H1 (cell line): ENCODE data around the gene MBD5. TPM values are rescaled to one million over a fixed set of nuclear protein-coding genes. Genes with fewer than 3 reads are reported as not detected.

Source experiments
- CTCF ChIA-PET: fragments of 300-600 bp; sonication (Branson Sonifier 250); formaldehyde crosslinking; loops from one replicate; lab custom pipeline; 2021; ENCODE audit not compliant: partially characterized antibody; lab: Charles Lee
- POLR2A ChIA-PET: fragments of 300-600 bp; sonication (Branson Sonifier 250); formaldehyde crosslinking; loops from one replicate; lab custom pipeline; 2021; ENCODE audit warnings: inconsistent platforms; ENCODE audit not compliant: partially characterized antibody; lab: Charles Lee
- DNase-seq, 2 experiments: peaks; one replicate each; pipeline versions ENCODE4 v3.0.0 to v3.0.0-alpha.2; 2010 to 2022; ENCODE audit warnings: low spot score in 2 of 2, low read depth in 1 of 2, mixed read lengths in 1 of 2
- FAIRE-seq: peaks from 2 replicates; lab custom pipeline; 2011; peaks lifted over from hg19 to GRCh38; lab: Jason Lieb, UNC
- H2AFZ ChIP-seq: 2 replicates; pipeline ENCODE4 v1.8.1; 2012; ENCODE audit warnings: low read length, inconsistent platforms
- H2AK5ac ChIP-seq: 2 replicates; pipeline ENCODE4 v1.6.1; 2013; ENCODE audit warnings: low read depth, low read length
- H2BK120ac ChIP-seq: replicated peaks from 2 replicates; pipeline ENCODE3; 2013; ENCODE audit warnings: low read depth, low read length, inconsistent platforms
- H2BK12ac ChIP-seq: 2 replicates; pipeline ENCODE4 v1.6.1; 2013; ENCODE audit warnings: low read depth, low read length
- H2BK15ac ChIP-seq: 2 replicates; pipeline ENCODE4 v1.6.1; 2013; ENCODE audit warnings: low read length
- H2BK20ac ChIP-seq: 2 replicates; pipeline ENCODE4 v1.6.1; 2013; ENCODE audit warnings: low read length
- H2BK5ac ChIP-seq: 2 replicates; pipeline ENCODE4 v1.6.1; 2013; ENCODE audit warnings: low read depth, low read length
- H3K14ac ChIP-seq: 2 replicates; pipeline ENCODE4 v1.6.1; 2013; ENCODE audit warnings: inconsistent platforms; ENCODE audit not compliant: insufficient read length
- H3K18ac ChIP-seq: 2 replicates; pipeline ENCODE4 v1.6.1; 2013; ENCODE audit warnings: low read length; ENCODE audit errors: extremely low read depth
- H3K23ac ChIP-seq: 2 replicates; pipeline ENCODE4 v1.6.1; 2013; ENCODE audit warnings: inconsistent platforms; ENCODE audit not compliant: insufficient read length
- H3K23me2 ChIP-seq: 2 replicates; pipeline ENCODE4 v1.6.1; 2013; ENCODE audit warnings: low read depth, low read length
- H3K27ac ChIP-seq: 2 replicates; pipeline ENCODE4 v1.6.1; 2011; ENCODE audit warnings: low read depth, low read length, inconsistent platforms
- H3K27me3 ChIP-seq, 4 experiments: replicated peaks in 1 of 4; 1 replicate in 1 of 4; 2 replicates in 3 of 4; pipeline versions ENCODE4 v1.6.1 to v1.8.1; 2011 to 2013; ENCODE audit warnings: low read length in 3 of 4, mild to moderate bottlenecking in 3 of 4, inconsistent platforms in 2 of 4, mixed read lengths in 2 of 4, moderate library complexity in 1 of 4; ENCODE audit not compliant: control insufficient read depth in 3 of 4, insufficient read depth in 3 of 4; ENCODE audit errors: extremely low read depth in 1 of 4
- H3K36me3 ChIP-seq, 4 experiments: 2 replicates each; pipeline versions ENCODE4 v1.6.1 to v1.8.1; 2011 to 2013; ENCODE audit warnings: mild to moderate bottlenecking in 4 of 4, low read length in 3 of 4, moderate library complexity in 2 of 4, control low read depth in 1 of 4, inconsistent platforms in 1 of 4; ENCODE audit not compliant: insufficient read depth in 4 of 4, control insufficient read depth in 2 of 4
- H3K4ac ChIP-seq: replicated peaks from 2 replicates; pipeline ENCODE3; 2013; ENCODE audit warnings: low read length, low read depth, mixed read lengths, inconsistent platforms; ENCODE audit not compliant: insufficient read length
- H3K4me1 ChIP-seq, 4 experiments: replicated peaks in 1 of 4; 1 replicate in 1 of 4; 2 replicates in 3 of 4; pipeline versions ENCODE4 v1.6.1 to v1.8.1; 2011 to 2013; ENCODE audit warnings: low read length in 3 of 4, inconsistent platforms in 2 of 4, mixed read lengths in 1 of 4; ENCODE audit not compliant: insufficient read depth in 4 of 4, control insufficient read depth in 3 of 4
- H3K4me2 ChIP-seq, 2 experiments: 2 replicates each; pipeline versions ENCODE4 v1.6.1 to v1.8.1; 2011 to 2013; ENCODE audit warnings: low read depth in 2 of 2, low read length in 2 of 2, control low read depth in 1 of 2, inconsistent platforms in 1 of 2, mild to moderate bottlenecking in 1 of 2; ENCODE audit not compliant: insufficient read depth in 1 of 2
- H3K4me3 ChIP-seq, 4 experiments: fragments of 200-600, 300-600 bp in 1 of 4; sonication (generic), shearing (Covaris generic), sonication (Bioruptor Twin) in 1 of 4; 2 replicates each; pipeline versions ENCODE4 v1.5.1 to v1.8.1; 2011 to 2016; ENCODE audit warnings: low read length in 4 of 4, low read depth in 3 of 4, control low read depth in 2 of 4, inconsistent platforms in 2 of 4, mild to moderate bottlenecking in 2 of 4, mixed read lengths in 1 of 4, moderate library complexity in 1 of 4; ENCODE audit not compliant: insufficient read depth in 2 of 4; ENCODE audit errors: extremely low read depth in 1 of 4
- H3K56ac ChIP-seq: replicated peaks from 2 replicates; pipeline ENCODE3; 2013; ENCODE audit warnings: low read depth, mild to moderate bottlenecking, mixed read lengths, low read length, inconsistent platforms; ENCODE audit not compliant: insufficient read length
- H3K79me1 ChIP-seq: 2 replicates; pipeline ENCODE4 v1.6.1; 2013; ENCODE audit warnings: low read depth, low read length, control low read depth
- H3K79me2 ChIP-seq, 2 experiments: 2 replicates each; pipeline versions ENCODE4 v1.6.1 to v1.8.1; 2012 to 2013; ENCODE audit warnings: low read length in 2 of 2, mild to moderate bottlenecking in 2 of 2, inconsistent platforms in 1 of 2; ENCODE audit not compliant: insufficient read depth in 2 of 2, control insufficient read depth in 1 of 2
- H3K9ac ChIP-seq, 4 experiments: replicated peaks in 1 of 4; 1 replicate in 1 of 4; 2 replicates in 3 of 4; pipeline versions ENCODE4 v1.6.1 to v1.8.1; 2011 to 2013; ENCODE audit warnings: low read depth in 3 of 4, low read length in 3 of 4, control low read depth in 2 of 4, mild to moderate bottlenecking in 2 of 4, moderate library complexity in 2 of 4, inconsistent platforms in 1 of 4; ENCODE audit errors: extremely low read depth in 1 of 4
- H3K9me3 ChIP-seq, 2 experiments: 2 replicates each; pipeline versions ENCODE4 v1.6.1 to v1.8.1; 2012 to 2013; ENCODE audit warnings: mild to moderate bottlenecking in 2 of 2, moderate library complexity in 2 of 2, control low read depth in 1 of 2, inconsistent platforms in 1 of 2, low read depth in 1 of 2, low read length in 1 of 2, mixed read lengths in 1 of 2; ENCODE audit not compliant: insufficient read depth in 2 of 2
- H4K20me1 ChIP-seq, 2 experiments: replicated peaks in 1 of 2; 2 replicates each; pipeline versions ENCODE3 to v1.8.1; 2011 to 2013; ENCODE audit warnings: inconsistent platforms in 2 of 2, low read length in 2 of 2, mild to moderate bottlenecking in 1 of 2; ENCODE audit not compliant: insufficient read depth in 2 of 2, control insufficient read depth in 1 of 2
- H4K5ac ChIP-seq: 2 replicates; pipeline ENCODE4 v1.6.1; 2013; ENCODE audit warnings: low read length, low read depth, mixed read lengths, inconsistent platforms; ENCODE audit not compliant: insufficient read length
- H4K8ac ChIP-seq: 2 replicates; pipeline ENCODE4 v1.8.0; 2013; ENCODE audit warnings: mild to moderate bottlenecking, moderate library complexity, low read length, inconsistent platforms; ENCODE audit not compliant: insufficient read depth; ENCODE audit errors: extremely low read depth
- H4K91ac ChIP-seq: replicated peaks from 2 replicates; pipeline ENCODE3; 2013; ENCODE audit warnings: low read length, mixed read lengths, inconsistent platforms; ENCODE audit not compliant: insufficient read length
- ASH2L ChIP-seq: fragments of 200-600, 300-600 bp; sonication (generic); IDR thresholded peaks from one replicate; pipeline ENCODE4 v1.7.1; 2017; ENCODE audit warnings: low read length
- CBX8 ChIP-seq: fragments of 300-800, 300-1000 bp; sonication (generic); IDR thresholded peaks from 2 replicates; pipeline ENCODE4 v1.7.1; 2016; ENCODE audit warnings: low read depth, low read length, borderline replicate concordance
- CEBPB ChIP-seq: IDR thresholded peaks from 2 replicates; pipeline ENCODE4 v1.6.1; 2012; ENCODE audit warnings: low read depth, low read length
- GABPA ChIP-seq: IDR thresholded peaks from 2 replicates; pipeline ENCODE4 v1.6.1; 2011; ENCODE audit warnings: mild to moderate bottlenecking, low read length, moderate library complexity, borderline replicate concordance; ENCODE audit not compliant: insufficient read depth
- KDM1A ChIP-seq: fragments of 200-600, 300-600 bp; sonication (generic); IDR thresholded peaks from 2 replicates; pipeline ENCODE4 v1.7.1; 2016; ENCODE audit warnings: mild to moderate bottlenecking, low read length, borderline replicate concordance
- RAD21 ChIP-seq, 2 experiments: IDR thresholded peaks in 1 of 2; conservative IDR thresholded peaks in 1 of 2; 2 replicates each; pipeline ENCODE4 v1.6.1; 2011; ENCODE audit warnings: low read depth in 2 of 2, low read length in 2 of 2, improper control_type of control experiment in 1 of 2, inconsistent platforms in 1 of 2, mild to moderate bottlenecking in 1 of 2, moderate library complexity in 1 of 2
- SAP30 ChIP-seq: fragments of 300-600 bp; sonication (generic); IDR thresholded peaks from 2 replicates; pipeline ENCODE4 v1.7.1; 2012; ENCODE audit warnings: low read length, moderate library complexity, mild to moderate bottlenecking, inconsistent platforms; ENCODE audit not compliant: insufficient read depth, insufficient replicate concordance
- SIX5 ChIP-seq: IDR thresholded peaks from 2 replicates; pipeline ENCODE4 v1.6.1; 2011; ENCODE audit warnings: mild to moderate bottlenecking, low read depth, low read length
- SP1 ChIP-seq: IDR thresholded peaks from 2 replicates; pipeline ENCODE4 v1.6.1; 2011; ENCODE audit warnings: low read depth, low read length
- SP4 ChIP-seq: IDR thresholded peaks from 2 replicates; pipeline ENCODE4 v1.6.1; 2012; ENCODE audit warnings: low read length, inconsistent platforms
- WGBS, 2 experiments: shearing (Covaris generic) in 1 of 2; methylation state at CpG; one replicate each; pipeline versions ENCODE4 v1.1.6 to v1.1.7; 2013 to 2015; ENCODE audit warnings: low lambda C conversion rate in 2 of 2, mixed read lengths in 2 of 2, inconsistent platforms in 1 of 2, low coverage in 1 of 2, missing lambda C conversion rate in 1 of 2; ENCODE audit not compliant: insufficient replicate concordance in 2 of 2, insufficient coverage in 1 of 2, insufficient read length in 1 of 2; ENCODE audit errors: extremely low coverage in 1 of 2, missing lambda C conversion rate in 1 of 2; 5-methylcytosine and 5-hydroxymethylcytosine counted together
- polyA plus RNA-seq, 7 experiments: library from polyadenylated mRNA; depleted of rRNA in 3 of 7; stranded (reverse) in 5 of 7; unstranded in 2 of 7; fragments of >200 nt in 5 of 7; fragments of 200-250 nt in 2 of 7; gene quantifications; 1 replicate in 5 of 7; 2 replicates in 1 of 7; 4 replicates in 1 of 7; pipeline versions ENCODE4 v1.2.1 to v1.2.3, GENCODE V29; 2011 to 2013; ENCODE audit warnings: missing spikeins in 2 of 7, mixed read lengths in 2 of 7
- total RNA-seq: library from RNA; stranded (reverse); fragmentation: NEBNext Ultra II Directional; extraction: Animal tissue kit (Norgen Biotek cat#: 25700); gene quantifications from 2 replicates; pipeline ENCODE4 v1.2.1, GENCODE V29; 2021

The MBD5 gene
- total and polyA plus RNA-seq, 2 of the 8 experiments (the other 6 are each of a cell fraction or from before 2014, with no cell fraction given): 9.7 to 29.4 TPM

- DNase-seq: no peak
- H4K91ac ChIP-seq: no peak overlapping the region
- H3K23ac ChIP-seq: no peak overlapping the region
- H2BK12ac ChIP-seq: no peak overlapping the region
- no peak overlapping the region for H3K4me3 ChIP-seq
- H2AK5ac ChIP-seq: no peak overlapping the region
- H4K8ac ChIP-seq: no peak overlapping the region
- H3K36me3 ChIP-seq: no peaks in the 10 kb centered on the region
- H3K9ac ChIP-seq: no peak overlapping the region
- H2AFZ ChIP-seq: no peak overlapping the region
- no peak for TF ChIP-seq GABPA
- no peak for TF ChIP-seq SP1
- no peak for TF ChIP-seq CEBPB
- no peak for TF ChIP-seq SIX5
- no peak for TF ChIP-seq RAD21 (IDR thresholded peaks at IDR 0.05 in 1 of 2, conservative IDR thresholded peaks at IDR 0.05 in 1 of 2; ENCODE audit: low read depth in 2 of 2, low read length in 2 of 2)
- TF ChIP-seq CBX8: no peak
- TF ChIP-seq SAP30: no peak
- no peak for TF ChIP-seq KDM1A
- TF ChIP-seq SP4: no peak
- no peak for TF ChIP-seq ASH2L
- H3K4me2 ChIP-seq: no peak overlapping the region
- no peak overlapping the region for H3K27ac ChIP-seq
- no peak for FAIRE-seq
- ChIA-PET CTCF (no interaction called here), POLR2A (no interaction called here)
- no peak overlapping the region for H3K4ac ChIP-seq
- H3K4me1 ChIP-seq: peaks cover 2 to 5% (median 2%) of the 10 kb centered on the region in 4 experiments; a peak in 4 of 7 replicates
- H2BK120ac ChIP-seq: no peak overlapping the region
- no peak overlapping the region for H3K56ac ChIP-seq
- no peaks in the 10 kb centered on the region for H4K20me1 ChIP-seq
- H4K5ac ChIP-seq: no peak overlapping the region
- no peaks in the 10 kb centered on the region for H3K23me2 ChIP-seq
- no peaks in the 10 kb centered on the region for H3K9me3 ChIP-seq
- H3K27me3 ChIP-seq: no peaks in the 10 kb centered on the region
- no peak overlapping the region for H2BK15ac ChIP-seq
- no peaks in the 10 kb centered on the region for H3K79me1 ChIP-seq
- no peak overlapping the region for H2BK20ac ChIP-seq
- H2BK5ac ChIP-seq: no peak overlapping the region
- H3K79me2 ChIP-seq: no peaks in the 10 kb centered on the region
- WGBS, 2 experiments: 70 to 100% methylated on average over 1 of the region's 1 CpG
- no peak overlapping the region for H3K18ac ChIP-seq
- no peak overlapping the region for H3K14ac ChIP-seq
Observed at GRCh38 chr2:148360662-148361061, 339.8 kb downstream of the MBD5 start.
